Measurements from ENCODE around the gene NCL.

DNA sequence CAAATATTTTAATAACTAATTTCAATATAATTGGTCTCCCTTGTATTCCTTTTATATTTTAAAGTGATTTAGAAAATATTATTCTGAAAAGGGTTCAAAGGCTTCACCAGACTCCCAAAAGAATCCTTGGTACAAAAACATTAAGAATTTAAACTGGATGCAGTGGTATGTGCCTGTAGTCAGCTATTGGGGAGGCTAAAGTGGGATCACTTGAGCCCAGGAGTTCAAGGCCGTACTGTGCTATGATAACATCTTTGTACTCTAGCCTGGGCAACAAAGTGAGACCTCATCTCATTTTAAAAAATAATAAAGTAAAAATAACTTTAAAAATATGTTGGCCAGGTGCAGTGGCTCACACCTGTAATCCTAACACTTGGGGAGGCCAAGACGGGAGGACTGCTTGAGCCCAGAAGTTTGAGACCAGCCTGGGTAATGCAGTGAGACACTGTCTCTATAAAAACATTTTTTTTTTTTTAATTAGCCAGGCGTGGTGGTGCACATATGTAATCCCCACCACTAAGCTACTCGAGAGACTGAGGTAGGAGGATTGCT lies 14.7 kb downstream of the NCL start:
- TF ChIP-seq POLR2AphosphoS5 (IDR thresholded peaks at IDR 0.05; ENCODE audit: insufficient read depth in 1 of 2, low read depth in 1 of 2): no peak
- TF ChIP-seq, protein P1, sequence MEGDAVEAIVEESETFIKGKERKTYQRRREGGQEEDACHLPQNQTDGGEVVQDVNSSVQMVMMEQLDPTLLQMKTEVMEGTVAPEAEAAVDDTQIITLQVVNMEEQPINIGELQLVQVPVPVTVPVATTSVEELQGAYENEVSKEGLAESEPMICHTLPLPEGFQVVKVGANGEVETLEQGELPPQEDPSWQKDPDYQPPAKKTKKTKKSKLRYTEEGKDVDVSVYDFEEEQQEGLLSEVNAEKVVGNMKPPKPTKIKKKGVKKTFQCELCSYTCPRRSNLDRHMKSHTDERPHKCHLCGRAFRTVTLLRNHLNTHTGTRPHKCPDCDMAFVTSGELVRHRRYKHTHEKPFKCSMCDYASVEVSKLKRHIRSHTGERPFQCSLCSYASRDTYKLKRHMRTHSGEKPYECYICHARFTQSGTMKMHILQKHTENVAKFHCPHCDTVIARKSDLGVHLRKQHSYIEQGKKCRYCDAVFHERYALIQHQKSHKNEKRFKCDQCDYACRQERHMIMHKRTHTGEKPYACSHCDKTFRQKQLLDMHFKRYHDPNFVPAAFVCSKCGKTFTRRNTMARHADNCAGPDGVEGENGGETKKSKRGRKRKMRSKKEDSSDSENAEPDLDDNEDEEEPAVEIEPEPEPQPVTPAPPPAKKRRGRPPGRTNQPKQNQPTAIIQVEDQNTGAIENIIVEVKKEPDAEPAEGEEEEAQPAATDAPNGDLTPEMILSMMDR (IDR thresholded peaks at IDR 0.05): no peak
